DOHH2 (cell line): Measurements from ENCODE around the gene RASAL1.

Experiments
- CTCF ChIP-seq: fragments of 200-600 bp; sonication (generic); IDR thresholded peaks from one replicate; pipeline ENCODE4 v1.5.1; 2014; ENCODE audit warnings: antibody characterized with exemption, mild to moderate bottlenecking, low read depth, low read length; ENCODE audit not compliant: poor library complexity, severe bottlenecking
- EZH2phosphoT487 ChIP-seq: fragments of 200-600 bp; sonication (generic); IDR thresholded peaks from 2 replicates; pipeline ENCODE4 v1.6.1; 2017; ENCODE audit warnings: borderline replicate concordance, mild to moderate bottlenecking, antibody characterized with exemption, low read length, moderate library complexity, mixed read lengths

- TF ChIP-seq CTCF (no peak), EZH2phosphoT487 (no peak)
These were observed 68.7 kb downstream of the RASAL1 start for GRCh38 chr12:113066813-113067400.
